ENCODE results near the gene DPH3.

DNA sequence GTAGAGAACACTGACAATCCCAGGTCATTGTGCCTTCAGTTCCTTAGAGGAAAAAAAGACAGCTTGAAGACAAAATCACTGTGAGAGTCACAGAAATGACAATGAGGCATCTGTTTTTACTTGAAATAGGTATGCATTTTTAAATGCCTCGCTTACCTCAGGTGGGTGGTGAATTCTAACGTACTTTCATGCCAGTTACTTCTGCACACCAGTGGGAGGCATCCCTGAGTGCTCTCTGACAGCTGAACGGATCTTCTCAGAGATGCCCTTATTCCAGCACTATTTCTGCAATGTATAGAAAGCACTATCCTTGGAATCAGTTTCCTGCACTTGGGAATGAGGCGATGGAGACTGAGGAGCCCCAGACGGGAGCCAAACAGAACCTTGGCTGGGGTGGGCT, 16.2 kb downstream of the DPH3 start:
- TF ChIP-seq POLR2A (IDR thresholded peaks at IDR 0.05; ENCODE audit: low read length) (no peak), JUN (IDR thresholded peaks at IDR 0.05) (no peak), CHD2 (IDR thresholded peaks at IDR 0.05; ENCODE audit: low read length, partially characterized antibody) (no peak), SMC3 (IDR thresholded peaks at IDR 0.05) (no peak), EP300 (IDR thresholded peaks at IDR 0.05) (no peak), RAD21 (conservative IDR thresholded peaks at IDR 0.05 in 1 of 2, IDR thresholded peaks at IDR 0.05 in 1 of 2) (no peak), CBX2 (IDR thresholded peaks at IDR 0.05; ENCODE audit: borderline replicate concordance, low read depth) (no peak), HOXA7 (CRISPR knock-in tag; IDR thresholded peaks at IDR 0.05) (no peak), RCOR1 (IDR thresholded peaks at IDR 0.05; ENCODE audit: low read depth, low read length) (no peak), HDAC2 (IDR thresholded peaks at IDR 0.05) (no peak), ESRRA (IDR thresholded peaks at IDR 0.05; ENCODE audit: borderline replicate concordance, low read length) (no peak)
- TF ChIP-seq, protein P1, sequence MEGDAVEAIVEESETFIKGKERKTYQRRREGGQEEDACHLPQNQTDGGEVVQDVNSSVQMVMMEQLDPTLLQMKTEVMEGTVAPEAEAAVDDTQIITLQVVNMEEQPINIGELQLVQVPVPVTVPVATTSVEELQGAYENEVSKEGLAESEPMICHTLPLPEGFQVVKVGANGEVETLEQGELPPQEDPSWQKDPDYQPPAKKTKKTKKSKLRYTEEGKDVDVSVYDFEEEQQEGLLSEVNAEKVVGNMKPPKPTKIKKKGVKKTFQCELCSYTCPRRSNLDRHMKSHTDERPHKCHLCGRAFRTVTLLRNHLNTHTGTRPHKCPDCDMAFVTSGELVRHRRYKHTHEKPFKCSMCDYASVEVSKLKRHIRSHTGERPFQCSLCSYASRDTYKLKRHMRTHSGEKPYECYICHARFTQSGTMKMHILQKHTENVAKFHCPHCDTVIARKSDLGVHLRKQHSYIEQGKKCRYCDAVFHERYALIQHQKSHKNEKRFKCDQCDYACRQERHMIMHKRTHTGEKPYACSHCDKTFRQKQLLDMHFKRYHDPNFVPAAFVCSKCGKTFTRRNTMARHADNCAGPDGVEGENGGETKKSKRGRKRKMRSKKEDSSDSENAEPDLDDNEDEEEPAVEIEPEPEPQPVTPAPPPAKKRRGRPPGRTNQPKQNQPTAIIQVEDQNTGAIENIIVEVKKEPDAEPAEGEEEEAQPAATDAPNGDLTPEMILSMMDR (IDR thresholded peaks at IDR 0.05) = no peak
- TF ChIP-seq, protein P2, sequence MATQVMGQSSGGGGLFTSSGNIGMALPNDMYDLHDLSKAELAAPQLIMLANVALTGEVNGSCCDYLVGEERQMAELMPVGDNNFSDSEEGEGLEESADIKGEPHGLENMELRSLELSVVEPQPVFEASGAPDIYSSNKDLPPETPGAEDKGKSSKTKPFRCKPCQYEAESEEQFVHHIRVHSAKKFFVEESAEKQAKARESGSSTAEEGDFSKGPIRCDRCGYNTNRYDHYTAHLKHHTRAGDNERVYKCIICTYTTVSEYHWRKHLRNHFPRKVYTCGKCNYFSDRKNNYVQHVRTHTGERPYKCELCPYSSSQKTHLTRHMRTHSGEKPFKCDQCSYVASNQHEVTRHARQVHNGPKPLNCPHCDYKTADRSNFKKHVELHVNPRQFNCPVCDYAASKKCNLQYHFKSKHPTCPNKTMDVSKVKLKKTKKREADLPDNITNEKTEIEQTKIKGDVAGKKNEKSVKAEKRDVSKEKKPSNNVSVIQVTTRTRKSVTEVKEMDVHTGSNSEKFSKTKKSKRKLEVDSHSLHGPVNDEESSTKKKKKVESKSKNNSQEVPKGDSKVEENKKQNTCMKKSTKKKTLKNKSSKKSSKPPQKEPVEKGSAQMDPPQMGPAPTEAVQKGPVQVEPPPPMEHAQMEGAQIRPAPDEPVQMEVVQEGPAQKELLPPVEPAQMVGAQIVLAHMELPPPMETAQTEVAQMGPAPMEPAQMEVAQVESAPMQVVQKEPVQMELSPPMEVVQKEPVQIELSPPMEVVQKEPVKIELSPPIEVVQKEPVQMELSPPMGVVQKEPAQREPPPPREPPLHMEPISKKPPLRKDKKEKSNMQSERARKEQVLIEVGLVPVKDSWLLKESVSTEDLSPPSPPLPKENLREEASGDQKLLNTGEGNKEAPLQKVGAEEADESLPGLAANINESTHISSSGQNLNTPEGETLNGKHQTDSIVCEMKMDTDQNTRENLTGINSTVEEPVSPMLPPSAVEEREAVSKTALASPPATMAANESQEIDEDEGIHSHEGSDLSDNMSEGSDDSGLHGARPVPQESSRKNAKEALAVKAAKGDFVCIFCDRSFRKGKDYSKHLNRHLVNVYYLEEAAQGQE (IDR thresholded peaks at IDR 0.05) = no peak
- TF ChIP-seq, protein P3, sequence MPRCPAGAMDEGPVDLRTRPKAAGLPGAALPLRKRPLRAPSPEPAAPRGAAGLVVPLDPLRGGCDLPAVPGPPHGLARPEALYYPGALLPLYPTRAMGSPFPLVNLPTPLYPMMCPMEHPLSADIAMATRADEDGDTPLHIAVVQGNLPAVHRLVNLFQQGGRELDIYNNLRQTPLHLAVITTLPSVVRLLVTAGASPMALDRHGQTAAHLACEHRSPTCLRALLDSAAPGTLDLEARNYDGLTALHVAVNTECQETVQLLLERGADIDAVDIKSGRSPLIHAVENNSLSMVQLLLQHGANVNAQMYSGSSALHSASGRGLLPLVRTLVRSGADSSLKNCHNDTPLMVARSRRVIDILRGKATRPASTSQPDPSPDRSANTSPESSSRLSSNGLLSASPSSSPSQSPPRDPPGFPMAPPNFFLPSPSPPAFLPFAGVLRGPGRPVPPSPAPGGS (IDR thresholded peaks at IDR 0.05) = no peak
